Endothelial cell of umbilical vein (primary cell): ENCODE measurements around the gene RALGPS2. TPM values are rescaled to one million over a fixed set of nuclear protein-coding genes. Genes with fewer than 3 reads are reported as not detected.

Experiments
- BruUV-seq: library from RNA; stranded (reverse); fragments of 400-500 nt; replicated peaks from 2 replicates; lab custom pipeline; 2021; lab: Mats Ljungman, UMichigan
- CTCF ChIA-PET: fragments of 300-600, 350-600 bp; sonication (Branson Sonifier 250); formaldehyde crosslinking; loops from one replicate; lab custom pipeline; 2021; ENCODE audit warnings: antibody characterized with exemption, inconsistent platforms; lab: Charles Lee
- POLR2A ChIA-PET: fragments of 300-600, 350-600 bp; sonication (Branson Sonifier 250); formaldehyde crosslinking; loops from one replicate; lab custom pipeline; 2021; ENCODE audit warnings: antibody characterized with exemption, inconsistent platforms; lab: Charles Lee
- DNase-seq: peaks from one replicate; pipeline ENCODE4 v3.0.0-alpha.2; 2011; ENCODE audit warnings: low read depth, low spot score
- FAIRE-seq: peaks from 2 replicates; lab custom pipeline; 2011; peaks lifted over from hg19 to GRCh38; lab: Jason Lieb, UNC
- H2AFZ ChIP-seq: 2 replicates; pipeline ENCODE4 v1.6.0; 2012; ENCODE audit warnings: low read depth, low read length, control low read depth, inconsistent platforms
- H3K27ac ChIP-seq: 2 replicates; pipeline ENCODE4 v1.5.1; 2011; ENCODE audit warnings: low read depth, mild to moderate bottlenecking, control low read depth, low read length, moderate library complexity; ENCODE audit not compliant: insufficient read depth
- H3K27me3 ChIP-seq, 2 experiments: 2 replicates each; pipeline versions ENCODE4 v1.6.0 to v1.6.1; 2011; ENCODE audit warnings: low read length in 2 of 2, mixed read lengths in 1 of 2; ENCODE audit not compliant: control insufficient read depth in 2 of 2, insufficient read depth in 2 of 2
- H3K36me3 ChIP-seq, 2 experiments: 2 replicates in 1 of 2; 3 replicates in 1 of 2; pipeline ENCODE4 v1.5.1; 2011; ENCODE audit warnings: low read length in 2 of 2, mild to moderate bottlenecking in 1 of 2, moderate library complexity in 1 of 2; ENCODE audit not compliant: control insufficient read depth in 2 of 2, insufficient read depth in 2 of 2; ENCODE audit errors: extremely low read depth in 1 of 2
- H3K4me1 ChIP-seq: 3 replicates; pipeline ENCODE4 v1.5.1; 2011; ENCODE audit warnings: mild to moderate bottlenecking, low read length; ENCODE audit not compliant: control insufficient read depth, insufficient read depth; ENCODE audit errors: extremely low read depth
- H3K4me2 ChIP-seq: 2 replicates; pipeline ENCODE4 v1.6.1; 2011; ENCODE audit warnings: low read length, control low read depth, mixed read lengths; ENCODE audit not compliant: insufficient read depth
- H3K4me3 ChIP-seq, 3 experiments: fragments of 200-600 bp in 1 of 3; sonication (generic), shearing (Covaris generic) in 1 of 3; replicated peaks in 1 of 3; 2 replicates each; pipeline ENCODE4 v1.5.1; 2011 to 2016; ENCODE audit warnings: control low read depth in 3 of 3, low read length in 3 of 3, mild to moderate bottlenecking in 2 of 3, inconsistent platforms in 1 of 3, low read depth in 1 of 3, moderate library complexity in 1 of 3; ENCODE audit not compliant: insufficient read depth in 1 of 3
- H3K79me2 ChIP-seq: 2 replicates; pipeline ENCODE4 v1.6.0; 2012; ENCODE audit warnings: low read length, inconsistent platforms; ENCODE audit not compliant: control insufficient read depth, insufficient read depth
- H3K9ac ChIP-seq: replicated peaks from 2 replicates; pipeline ENCODE3; 2011; ENCODE audit warnings: low read length, control low read depth; ENCODE audit not compliant: insufficient read depth; ENCODE audit errors: extremely low read depth
- H3K9me1 ChIP-seq: replicated peaks from 3 replicates; pipeline ENCODE4 v1.6.0; 2011; ENCODE audit warnings: mild to moderate bottlenecking, low read length; ENCODE audit not compliant: control insufficient read depth, insufficient read depth; ENCODE audit errors: extremely low read depth
- H3K9me3 ChIP-seq: replicated peaks from 2 replicates; pipeline ENCODE4 v1.5.1; 2012; ENCODE audit warnings: low read length, inconsistent platforms; ENCODE audit not compliant: control insufficient read depth, insufficient read depth
- H4K20me1 ChIP-seq: replicated peaks from 2 replicates; pipeline ENCODE3; 2011; ENCODE audit warnings: mild to moderate bottlenecking, low read length; ENCODE audit not compliant: control insufficient read depth, insufficient read depth; ENCODE audit errors: extremely low read depth
- EZH2 ChIP-seq: IDR thresholded peaks from 2 replicates; pipeline ENCODE4 v1.6.1; 2012; ENCODE audit warnings: borderline replicate concordance, low read depth, mild to moderate bottlenecking, moderate library complexity, low read length, inconsistent platforms; ENCODE audit not compliant: severe bottlenecking
- GATA2 ChIP-seq: IDR thresholded peaks from 2 replicates; pipeline ENCODE4 v1.7.0; 2011; ENCODE audit warnings: low read depth, mild to moderate bottlenecking, moderate library complexity, mixed read lengths, low read length; ENCODE audit not compliant: insufficient read length, insufficient read depth
- JUN ChIP-seq: IDR thresholded peaks from 2 replicates; pipeline ENCODE4 v1.6.1; 2011; ENCODE audit warnings: borderline replicate concordance, low read depth; ENCODE audit not compliant: insufficient read length, insufficient read depth
- MYC ChIP-seq: IDR thresholded peaks from one replicate; pipeline ENCODE4 v1.6.1; 2011; ENCODE audit warnings: mild to moderate bottlenecking, low read depth, low read length
- POLR2A ChIP-seq: IDR thresholded peaks from 2 replicates; pipeline ENCODE4 v1.6.1; 2012; ENCODE audit warnings: low read depth, mild to moderate bottlenecking, control low read depth, low read length
- POLR2AphosphoS5 ChIP-seq: IDR thresholded peaks from 2 replicates; pipeline ENCODE4 v1.6.1; 2012; ENCODE audit warnings: low read depth, mild to moderate bottlenecking, control low read depth, low read length, moderate library complexity; ENCODE audit not compliant: insufficient read depth
- dilution Hi-C: fragments of 300-500 bp; cut with MboI; formaldehyde crosslinking; loops from one replicate; pipeline ENCODE4 v1.15.0; 2019; ENCODE audit warnings: low sequenced_read_pairs; ENCODE audit not compliant: extremely low pct_ligation_motif_present
- intact Hi-C: fragments of 100-400 bp; cut with micrococcal nuclease; formaldehyde crosslinking; loops from one replicate; pipeline ENCODE4 v1.10.0; 2022
- polyA plus RNA-seq, 4 experiments: library from polyadenylated mRNA; depleted of rRNA in 3 of 4; stranded (reverse) in 3 of 4; unstranded in 1 of 4; fragments of >200 nt; gene quantifications; 2 replicates each; pipeline versions ENCODE4 v1.2.1 to v1.2.3, GENCODE V29; 2011 to 2012; ENCODE audit warnings: missing spikeins in 1 of 4
- total RNA-seq: library from RNA; stranded (reverse); gene quantifications from 2 replicates; pipeline ENCODE4 v1.2.3, GENCODE V29; 2021
- TF ChIP-seq, protein P1 (sequence below), 2 donors: IDR thresholded peaks; 1 replicate in 1 of 2; 2 replicates in 1 of 2; pipeline ENCODE4 v1.5.1; 2011; ENCODE audit warnings: low read length in 2 of 2, mild to moderate bottlenecking in 2 of 2, moderate library complexity in 2 of 2, control low read depth in 1 of 2, inconsistent platforms in 1 of 2, low read depth in 1 of 2; ENCODE audit not compliant: insufficient read depth in 1 of 2; ENCODE audit errors: extremely low read depth in 1 of 2
- TF ChIP-seq, protein P2 (sequence below): IDR thresholded peaks from 2 replicates; pipeline ENCODE4 v1.6.1; 2011; ENCODE audit not compliant: insufficient read depth, insufficient read length

RALGPS2 gene
- total and polyA plus RNA-seq, 2 donors (not counting 3 experiments of a cell fraction or from before 2014, with no cell fraction given), result 4.6 to 27.7 TPM

GRCh38 chr1:178962853-178963711, 238.0 kb downstream of the RALGPS2 start:
- H3K27ac ChIP-seq, result no peak overlapping the region
- no peak overlapping the region for H2AFZ ChIP-seq
- ChIA-PET CTCF (interaction anchor here (1.1 kb wide), 1 partner anchor 13 kb away, joined by 3 read pairs; no protein-coding TSS in a partner anchor), POLR2A (no interaction called here)
- intact Hi-C loops, result no loop called here
- no peaks in the 10 kb centered on the region for H3K9me1 ChIP-seq
- H3K79me2 ChIP-seq, result no peaks in the 10 kb centered on the region
- FAIRE-seq (no peak), DNase-seq (no peak)
- H3K4me1 ChIP-seq, result no peaks in the 10 kb centered on the region
- H3K9me3 ChIP-seq, result no peaks in the 10 kb centered on the region
- no peaks in the 10 kb centered on the region for H3K27me3 ChIP-seq
- TF ChIP-seq, protein P1, sequence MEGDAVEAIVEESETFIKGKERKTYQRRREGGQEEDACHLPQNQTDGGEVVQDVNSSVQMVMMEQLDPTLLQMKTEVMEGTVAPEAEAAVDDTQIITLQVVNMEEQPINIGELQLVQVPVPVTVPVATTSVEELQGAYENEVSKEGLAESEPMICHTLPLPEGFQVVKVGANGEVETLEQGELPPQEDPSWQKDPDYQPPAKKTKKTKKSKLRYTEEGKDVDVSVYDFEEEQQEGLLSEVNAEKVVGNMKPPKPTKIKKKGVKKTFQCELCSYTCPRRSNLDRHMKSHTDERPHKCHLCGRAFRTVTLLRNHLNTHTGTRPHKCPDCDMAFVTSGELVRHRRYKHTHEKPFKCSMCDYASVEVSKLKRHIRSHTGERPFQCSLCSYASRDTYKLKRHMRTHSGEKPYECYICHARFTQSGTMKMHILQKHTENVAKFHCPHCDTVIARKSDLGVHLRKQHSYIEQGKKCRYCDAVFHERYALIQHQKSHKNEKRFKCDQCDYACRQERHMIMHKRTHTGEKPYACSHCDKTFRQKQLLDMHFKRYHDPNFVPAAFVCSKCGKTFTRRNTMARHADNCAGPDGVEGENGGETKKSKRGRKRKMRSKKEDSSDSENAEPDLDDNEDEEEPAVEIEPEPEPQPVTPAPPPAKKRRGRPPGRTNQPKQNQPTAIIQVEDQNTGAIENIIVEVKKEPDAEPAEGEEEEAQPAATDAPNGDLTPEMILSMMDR (IDR thresholded peaks at IDR 0.05; ENCODE audit: extremely low read depth in 1 of 2, insufficient read depth in 1 of 2, low read depth in 1 of 2, low read length in 2 of 2), result no peak
- no peak for TF ChIP-seq GATA2
- TF ChIP-seq MYC, result no peak
- TF ChIP-seq POLR2AphosphoS5, result no peak
- no peak for TF ChIP-seq EZH2
- TF ChIP-seq JUN, result no peak
- TF ChIP-seq, protein P2, sequence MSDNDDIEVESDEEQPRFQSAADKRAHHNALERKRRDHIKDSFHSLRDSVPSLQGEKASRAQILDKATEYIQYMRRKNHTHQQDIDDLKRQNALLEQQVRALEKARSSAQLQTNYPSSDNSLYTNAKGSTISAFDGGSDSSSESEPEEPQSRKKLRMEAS, result no peak
- no peak for TF ChIP-seq POLR2A
- no peaks in the 10 kb centered on the region for H4K20me1 ChIP-seq
- dilution Hi-C loops, result no loop called here
- no peaks in the 10 kb centered on the region for H3K36me3 ChIP-seq
- H3K4me3 ChIP-seq, result no peak overlapping the region
- H3K9ac ChIP-seq, result no peak overlapping the region
- H3K4me2 ChIP-seq, result no peak overlapping the region
- no TSS peak for BruUV-seq
